Measurements from ENCODE around the gene SMIM24. TPM values are rescaled to one million over a fixed set of nuclear protein-coding genes. Genes with fewer than 3 reads are reported as not detected.

Gene SMIM24
- total RNA-seq, 1 donor from 2014 or later, result not detected

DNA sequence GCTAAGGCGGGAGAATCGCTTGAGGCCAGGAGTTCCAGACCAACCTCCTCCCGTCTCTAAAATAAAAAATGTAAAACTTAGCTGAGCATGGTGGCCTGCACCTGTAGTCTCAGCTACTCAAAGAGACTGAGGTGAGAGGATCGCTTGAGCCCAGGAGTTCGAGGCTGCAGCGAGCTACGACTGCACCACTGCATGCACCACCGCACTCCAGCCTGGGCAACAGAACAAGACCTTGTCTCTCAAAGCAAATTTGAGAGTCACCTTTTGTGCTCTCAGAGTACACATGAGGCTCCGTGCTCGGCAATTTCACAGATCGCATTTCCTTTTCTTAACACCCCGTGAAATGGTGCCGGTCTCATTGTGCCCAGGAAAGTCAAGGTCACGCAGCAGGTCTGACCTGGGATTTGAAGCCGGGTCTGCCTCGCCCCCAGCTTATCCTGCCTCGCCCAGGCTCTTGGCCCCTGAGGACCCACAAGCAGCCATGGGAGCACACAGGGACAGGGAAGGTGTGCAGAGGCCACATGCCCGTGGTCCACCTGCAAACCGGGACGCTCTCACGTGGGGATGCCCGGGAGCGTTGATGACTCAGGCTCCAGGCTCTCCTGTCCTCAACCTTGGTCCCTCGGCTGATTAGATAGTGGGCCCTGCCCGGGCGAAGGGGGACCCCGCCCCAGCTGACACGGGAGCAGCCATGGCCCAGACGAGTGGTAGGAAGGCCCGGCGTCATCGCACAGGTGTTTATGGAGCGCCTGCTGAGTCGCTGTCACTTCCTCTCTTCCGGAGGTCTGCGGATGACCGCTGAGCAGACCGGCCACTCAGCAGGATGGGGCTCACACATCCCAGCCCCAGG is 1.1 kb upstream of the SMIM24 start:
- H3K36me3 Mint-ChIP-seq (ENCODE audit: low read depth, unreplicated experiment), result peaks cover 3% of the 10 kb centered on the region
- no peak overlapping the region for H3K4me3 Mint-ChIP-seq (ENCODE audit: unreplicated experiment)
- peaks cover 14% of the 10 kb centered on the region for H3K27me3 Mint-ChIP-seq (ENCODE audit: unreplicated experiment)
- H3K9me3 Mint-ChIP-seq (ENCODE audit: unreplicated experiment), result no peaks in the 10 kb centered on the region
- H3K4me1 Mint-ChIP-seq (ENCODE audit: unreplicated experiment), result no peaks in the 10 kb centered on the region
- H3K27ac Mint-ChIP-seq (ENCODE audit: unreplicated experiment), result no peak overlapping the region
- TF ChIP-seq, protein P1, sequence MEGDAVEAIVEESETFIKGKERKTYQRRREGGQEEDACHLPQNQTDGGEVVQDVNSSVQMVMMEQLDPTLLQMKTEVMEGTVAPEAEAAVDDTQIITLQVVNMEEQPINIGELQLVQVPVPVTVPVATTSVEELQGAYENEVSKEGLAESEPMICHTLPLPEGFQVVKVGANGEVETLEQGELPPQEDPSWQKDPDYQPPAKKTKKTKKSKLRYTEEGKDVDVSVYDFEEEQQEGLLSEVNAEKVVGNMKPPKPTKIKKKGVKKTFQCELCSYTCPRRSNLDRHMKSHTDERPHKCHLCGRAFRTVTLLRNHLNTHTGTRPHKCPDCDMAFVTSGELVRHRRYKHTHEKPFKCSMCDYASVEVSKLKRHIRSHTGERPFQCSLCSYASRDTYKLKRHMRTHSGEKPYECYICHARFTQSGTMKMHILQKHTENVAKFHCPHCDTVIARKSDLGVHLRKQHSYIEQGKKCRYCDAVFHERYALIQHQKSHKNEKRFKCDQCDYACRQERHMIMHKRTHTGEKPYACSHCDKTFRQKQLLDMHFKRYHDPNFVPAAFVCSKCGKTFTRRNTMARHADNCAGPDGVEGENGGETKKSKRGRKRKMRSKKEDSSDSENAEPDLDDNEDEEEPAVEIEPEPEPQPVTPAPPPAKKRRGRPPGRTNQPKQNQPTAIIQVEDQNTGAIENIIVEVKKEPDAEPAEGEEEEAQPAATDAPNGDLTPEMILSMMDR (IDR thresholded peaks at IDR 0.05; ENCODE audit: unreplicated experiment), result no peak
- DNase-seq (ENCODE audit: low spot score), result no peak

DNA sequence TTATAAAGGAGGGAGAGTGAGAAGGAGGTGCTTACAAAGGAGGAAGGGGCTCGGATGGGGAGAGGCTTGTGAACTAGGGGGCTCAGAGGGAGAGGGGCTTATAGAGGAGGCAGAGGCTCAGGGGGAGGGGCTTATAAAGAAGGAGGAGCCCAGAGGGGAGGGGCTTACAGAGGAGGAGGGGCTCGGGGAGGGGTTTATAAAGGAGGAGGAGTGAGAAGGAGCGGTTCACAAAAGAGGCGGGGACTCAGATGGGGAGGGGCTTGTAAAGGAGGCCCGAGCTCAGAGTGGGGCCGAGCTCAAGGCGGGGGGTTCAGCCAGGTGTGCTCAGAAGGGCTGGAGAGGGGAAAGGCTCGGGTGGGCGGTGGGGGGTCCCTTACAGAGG is 500 bp downstream of the SMIM24 start:
- H3K36me3 Mint-ChIP-seq (ENCODE audit: low read depth, unreplicated experiment), result peaks cover 3% of the 10 kb centered on the region
- H3K4me3 Mint-ChIP-seq (ENCODE audit: unreplicated experiment), result no peak overlapping the region
- TF ChIP-seq, protein P1 (IDR thresholded peaks at IDR 0.05; ENCODE audit: unreplicated experiment), result no peak
- DNase-seq (ENCODE audit: low spot score), result no peak
- no peaks in the 10 kb centered on the region for H3K4me1 Mint-ChIP-seq (ENCODE audit: unreplicated experiment)
- no peak overlapping the region for H3K27ac Mint-ChIP-seq (ENCODE audit: unreplicated experiment)
- peaks cover 11% of the 10 kb centered on the region for H3K27me3 Mint-ChIP-seq (ENCODE audit: unreplicated experiment)
- H3K9me3 Mint-ChIP-seq (ENCODE audit: unreplicated experiment), result no peaks in the 10 kb centered on the region

DNA sequence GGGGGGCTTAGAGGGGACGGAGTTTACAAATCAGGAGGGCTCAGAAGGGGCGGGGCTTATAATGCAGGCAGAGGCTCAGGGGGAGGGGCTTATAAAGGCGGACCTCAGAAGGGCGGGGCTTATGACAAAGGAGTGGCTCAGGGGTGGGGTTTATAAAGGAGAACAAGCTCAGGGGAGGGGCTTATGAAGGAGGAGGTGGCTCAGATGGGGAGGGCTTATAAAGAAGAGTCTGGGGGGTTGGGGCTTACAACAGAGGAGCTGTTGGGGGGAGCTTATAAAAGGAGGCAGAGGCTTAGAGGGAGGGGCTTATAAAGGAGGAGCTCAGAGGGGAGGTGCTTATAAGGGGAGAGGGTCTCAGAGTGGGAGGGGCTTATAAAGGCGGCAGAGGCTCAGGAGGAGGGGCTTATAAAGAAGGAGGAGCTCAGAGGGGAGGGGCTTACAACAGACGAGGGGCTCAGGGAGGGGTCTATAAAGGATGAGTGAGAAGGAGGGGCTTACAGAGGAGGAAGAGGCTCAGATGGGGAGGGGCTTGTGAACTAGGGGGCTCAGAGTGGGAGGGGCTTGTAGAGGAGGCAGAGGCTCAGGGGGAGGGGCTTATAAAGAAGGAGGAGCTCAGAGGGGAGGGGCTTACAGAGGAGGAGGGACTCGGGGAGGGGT is 1.0 kb downstream of the SMIM24 start:
- H3K9me3 Mint-ChIP-seq (ENCODE audit: unreplicated experiment), result no peaks in the 10 kb centered on the region
- H3K27ac Mint-ChIP-seq (ENCODE audit: unreplicated experiment), result no peak overlapping the region
- TF ChIP-seq, protein P1 (IDR thresholded peaks at IDR 0.05; ENCODE audit: unreplicated experiment), result no peak
- H3K4me3 Mint-ChIP-seq (ENCODE audit: unreplicated experiment), result no peak overlapping the region
- H3K4me1 Mint-ChIP-seq (ENCODE audit: unreplicated experiment), result no peaks in the 10 kb centered on the region
- peaks cover 11% of the 10 kb centered on the region for H3K27me3 Mint-ChIP-seq (ENCODE audit: unreplicated experiment)
- DNase-seq (ENCODE audit: low spot score), result no peak
- H3K36me3 Mint-ChIP-seq (ENCODE audit: low read depth, unreplicated experiment), result peaks cover 3% of the 10 kb centered on the region

DNA sequence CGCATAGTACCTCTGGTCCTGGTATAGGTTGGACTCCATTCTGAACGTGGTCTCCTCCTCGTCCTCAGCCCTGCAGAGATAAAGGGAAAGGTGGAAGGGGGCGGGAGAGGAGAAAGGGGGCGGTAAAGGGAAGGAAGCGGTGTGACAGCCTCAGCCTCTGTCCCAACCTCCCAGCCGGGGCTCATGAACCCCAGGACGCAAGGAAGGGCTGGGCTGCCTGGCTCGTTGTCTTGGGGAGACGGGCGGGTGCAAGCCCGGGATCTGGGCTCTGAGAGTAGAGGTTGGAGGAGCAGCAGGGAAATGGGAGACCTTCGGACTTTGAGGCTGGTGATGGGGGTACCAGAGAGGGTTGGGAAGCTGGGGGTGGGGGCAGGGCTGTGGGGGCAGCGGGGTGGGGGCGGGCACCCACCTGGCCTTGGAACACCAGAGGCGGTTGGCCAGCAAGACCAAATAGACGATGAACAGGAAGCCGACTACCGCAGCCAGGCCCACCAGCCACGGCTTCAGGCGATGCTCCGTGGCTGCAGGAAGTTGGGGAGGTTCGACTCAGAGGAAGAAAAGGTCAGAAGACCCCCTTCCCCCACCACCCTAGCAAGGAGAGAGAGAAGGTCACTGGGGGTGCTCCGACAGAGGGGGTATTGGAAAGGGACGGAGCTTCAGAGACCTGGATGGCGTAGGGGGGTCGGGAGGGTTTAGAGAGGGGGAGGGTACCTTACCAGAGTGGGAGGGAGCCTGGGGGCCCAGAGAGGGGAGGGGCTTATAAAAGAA is 1.7 kb downstream of the SMIM24 start:
- Mint-ChIP-seq H3K4me1 (ENCODE audit: unreplicated experiment) (no peaks in the 10 kb centered on the region), H3K36me3 (ENCODE audit: low read depth, unreplicated experiment) (peaks cover 3% of the 10 kb centered on the region), H3K4me3 (ENCODE audit: unreplicated experiment) (no peak overlapping the region), H3K9me3 (ENCODE audit: unreplicated experiment) (no peaks in the 10 kb centered on the region), H3K27me3 (ENCODE audit: unreplicated experiment) (peaks cover 11% of the 10 kb centered on the region), H3K27ac (ENCODE audit: unreplicated experiment) (no peak overlapping the region)
- no peak for DNase-seq (ENCODE audit: low spot score)
- TF ChIP-seq, protein P1 (IDR thresholded peaks at IDR 0.05; ENCODE audit: unreplicated experiment), result no peak

All from endothelial cell (in vitro differentiated cells).